ENCODE measurements around the gene GCC2.
"Not testable (repeated sequence)": the region's sequence is repeated elsewhere in the genome, so short reads cannot be mapped to it uniquely, and the experiment has no call there.

GCC2 gene

DNA sequence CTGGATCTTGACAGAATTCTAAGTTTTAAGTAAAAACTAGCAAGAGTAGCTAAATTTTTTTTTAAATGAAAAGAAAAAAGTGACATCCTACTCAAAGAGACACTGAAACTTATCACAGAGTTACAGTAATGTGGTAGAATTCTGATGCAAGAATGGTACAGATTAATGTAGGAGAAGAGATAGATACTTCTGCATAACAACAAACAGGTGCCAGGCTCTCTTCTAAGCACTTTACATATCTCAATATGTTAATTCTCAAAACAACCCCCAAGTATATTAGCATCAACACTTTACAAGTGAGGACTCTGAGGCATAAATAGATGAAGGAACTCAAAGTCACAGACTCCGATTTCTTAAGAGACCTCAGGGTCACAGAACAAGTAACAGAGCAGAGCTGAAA is 28.1 kb downstream of the GCC2 start:
- DNase-seq (ENCODE audit: low read depth) = no peak
- no peak overlapping the region for H3K4me3 ChIP-seq (ENCODE audit: control insufficient read depth, low read depth, low read length)
- TF ChIP-seq, protein P1, sequence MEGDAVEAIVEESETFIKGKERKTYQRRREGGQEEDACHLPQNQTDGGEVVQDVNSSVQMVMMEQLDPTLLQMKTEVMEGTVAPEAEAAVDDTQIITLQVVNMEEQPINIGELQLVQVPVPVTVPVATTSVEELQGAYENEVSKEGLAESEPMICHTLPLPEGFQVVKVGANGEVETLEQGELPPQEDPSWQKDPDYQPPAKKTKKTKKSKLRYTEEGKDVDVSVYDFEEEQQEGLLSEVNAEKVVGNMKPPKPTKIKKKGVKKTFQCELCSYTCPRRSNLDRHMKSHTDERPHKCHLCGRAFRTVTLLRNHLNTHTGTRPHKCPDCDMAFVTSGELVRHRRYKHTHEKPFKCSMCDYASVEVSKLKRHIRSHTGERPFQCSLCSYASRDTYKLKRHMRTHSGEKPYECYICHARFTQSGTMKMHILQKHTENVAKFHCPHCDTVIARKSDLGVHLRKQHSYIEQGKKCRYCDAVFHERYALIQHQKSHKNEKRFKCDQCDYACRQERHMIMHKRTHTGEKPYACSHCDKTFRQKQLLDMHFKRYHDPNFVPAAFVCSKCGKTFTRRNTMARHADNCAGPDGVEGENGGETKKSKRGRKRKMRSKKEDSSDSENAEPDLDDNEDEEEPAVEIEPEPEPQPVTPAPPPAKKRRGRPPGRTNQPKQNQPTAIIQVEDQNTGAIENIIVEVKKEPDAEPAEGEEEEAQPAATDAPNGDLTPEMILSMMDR (IDR thresholded peaks at IDR 0.05; ENCODE audit: control insufficient read depth, insufficient read depth, low read depth, low read length, missing control alignments) = no peak

DNA sequence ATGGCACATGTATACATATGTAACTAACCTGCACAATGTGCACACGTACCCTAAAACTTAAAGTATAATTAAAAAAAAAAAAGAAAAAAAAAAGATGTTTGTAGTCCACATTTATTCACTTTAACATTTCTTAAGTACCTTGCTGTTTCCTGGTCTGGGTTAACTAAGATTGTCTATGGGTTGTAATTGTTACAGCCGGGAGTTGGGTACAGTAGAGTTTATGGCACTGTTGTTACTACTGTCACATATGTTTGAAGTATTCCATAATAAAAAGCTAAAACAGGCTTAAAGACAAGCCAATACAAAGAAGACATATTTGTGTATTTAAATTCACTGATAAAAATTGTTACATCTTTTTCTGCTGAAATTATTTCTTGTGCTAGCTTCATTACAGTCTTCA is 36.2 kb downstream of the GCC2 start:
- DNase-seq (ENCODE audit: low read depth) = no peak
- no peak overlapping the region for H3K4me3 ChIP-seq (ENCODE audit: control insufficient read depth, low read depth, low read length)
- TF ChIP-seq, protein P1 (IDR thresholded peaks at IDR 0.05; ENCODE audit: control insufficient read depth, insufficient read depth, low read depth, low read length, missing control alignments) = no peak

DNA sequence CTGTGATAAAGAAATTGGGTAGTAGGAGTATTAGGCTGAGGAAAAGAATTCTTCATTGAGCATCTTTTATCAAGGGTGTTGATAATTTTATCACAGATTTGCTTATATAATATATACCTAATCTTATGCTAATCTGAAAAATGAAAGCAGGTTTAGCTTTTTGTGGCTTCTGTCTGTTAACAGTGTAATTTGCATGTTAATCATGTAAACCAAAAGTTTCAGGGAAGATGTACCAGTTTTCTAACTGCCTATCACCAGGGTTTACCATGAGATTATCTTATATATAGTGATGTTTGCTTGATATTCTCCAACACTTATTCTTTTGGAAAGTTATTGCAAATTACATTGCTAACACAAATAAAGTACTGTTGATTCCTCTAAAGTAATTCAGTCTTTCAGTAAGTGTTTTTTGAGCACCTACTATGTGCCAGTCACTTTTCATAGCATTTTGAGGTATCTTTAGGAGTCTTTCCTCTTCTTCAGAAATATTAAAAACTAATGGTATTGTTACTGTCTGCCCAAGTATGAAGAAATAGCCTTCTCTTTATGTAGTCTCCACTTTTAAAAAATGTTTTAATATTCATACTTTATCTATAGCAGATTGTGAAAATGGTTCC is 41.6 kb downstream of the GCC2 start:
- DNase-seq (ENCODE audit: low read depth) = no peak
- no peak overlapping the region for H3K4me3 ChIP-seq (ENCODE audit: control insufficient read depth, low read depth, low read length)
- TF ChIP-seq, protein P1 (IDR thresholded peaks at IDR 0.05; ENCODE audit: control insufficient read depth, insufficient read depth, low read depth, low read length, missing control alignments) = no peak

DNA sequence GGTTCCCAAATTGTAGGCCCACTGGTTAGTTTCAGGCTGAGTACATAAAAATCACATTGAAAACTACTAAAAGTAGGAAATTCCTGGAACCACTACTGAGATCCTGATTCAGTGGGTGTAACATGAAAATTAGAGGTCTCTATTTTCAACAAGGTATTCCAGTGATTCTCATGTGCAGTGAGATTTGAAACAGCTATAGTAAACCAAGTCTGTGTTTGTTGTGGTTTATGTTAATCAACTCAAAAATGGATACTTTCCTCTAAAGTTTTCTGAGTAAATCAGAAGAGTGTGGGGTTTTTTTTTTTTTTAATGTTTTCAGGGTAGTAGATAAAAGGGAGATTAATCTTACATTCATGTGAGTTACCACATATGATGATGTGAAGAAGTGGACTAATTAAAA is 42.8 kb downstream of the GCC2 start:
- DNase-seq (ENCODE audit: low read depth) = no peak
- H3K4me3 ChIP-seq (ENCODE audit: control insufficient read depth, low read depth, low read length) = no peak overlapping the region
- TF ChIP-seq, protein P1 (IDR thresholded peaks at IDR 0.05; ENCODE audit: control insufficient read depth, insufficient read depth, low read depth, low read length, missing control alignments) = no peak

DNA sequence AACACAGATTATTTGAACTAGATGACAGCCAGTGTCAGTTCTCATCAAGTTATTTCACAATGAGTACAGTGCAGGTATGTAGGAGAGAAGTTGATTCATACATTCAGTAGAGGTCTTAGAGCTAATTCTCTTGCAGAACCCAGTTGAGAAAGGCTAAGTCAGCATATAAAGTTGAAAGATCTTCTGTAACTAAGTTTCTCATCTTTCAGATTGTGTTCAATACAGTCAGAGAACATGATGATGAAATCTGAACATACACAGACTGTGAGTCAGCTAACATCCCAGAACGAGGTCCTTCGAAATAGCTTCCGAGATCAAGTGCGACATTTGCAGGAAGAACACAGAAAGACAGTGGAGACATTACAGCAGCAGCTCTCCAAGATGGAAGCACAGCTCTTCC is 43.4 kb downstream of the GCC2 start:
- TF ChIP-seq, protein P1 (IDR thresholded peaks at IDR 0.05; ENCODE audit: control insufficient read depth, insufficient read depth, low read depth, low read length, missing control alignments) = no peak
- H3K4me3 ChIP-seq (ENCODE audit: control insufficient read depth, low read depth, low read length) = no peak overlapping the region
- DNase-seq (ENCODE audit: low read depth) = peak; percentile 76

DNA sequence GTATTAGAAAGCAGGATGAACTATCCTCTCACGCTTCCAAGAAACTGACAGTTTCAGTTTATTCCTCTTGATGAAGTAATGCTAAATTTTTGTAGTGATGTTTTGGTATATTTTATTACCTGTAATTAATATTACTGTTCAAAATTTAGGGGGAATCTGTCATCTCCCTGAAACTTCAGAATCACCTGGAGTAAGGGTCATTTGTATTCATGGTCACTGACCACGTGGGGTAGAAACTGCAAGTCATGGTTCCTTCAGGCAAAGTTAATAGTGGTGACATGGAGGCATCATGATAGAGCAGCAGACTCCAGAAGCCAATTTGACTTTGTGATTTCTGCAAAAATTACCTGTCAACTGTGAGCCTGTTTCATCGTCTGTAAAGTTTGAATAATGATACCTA is 47.2 kb downstream of the GCC2 start:
- DNase-seq (ENCODE audit: low read depth); H3K4me3 ChIP-seq (ENCODE audit: control insufficient read depth, low read depth, low read length): not testable (repeated sequence)

DNA sequence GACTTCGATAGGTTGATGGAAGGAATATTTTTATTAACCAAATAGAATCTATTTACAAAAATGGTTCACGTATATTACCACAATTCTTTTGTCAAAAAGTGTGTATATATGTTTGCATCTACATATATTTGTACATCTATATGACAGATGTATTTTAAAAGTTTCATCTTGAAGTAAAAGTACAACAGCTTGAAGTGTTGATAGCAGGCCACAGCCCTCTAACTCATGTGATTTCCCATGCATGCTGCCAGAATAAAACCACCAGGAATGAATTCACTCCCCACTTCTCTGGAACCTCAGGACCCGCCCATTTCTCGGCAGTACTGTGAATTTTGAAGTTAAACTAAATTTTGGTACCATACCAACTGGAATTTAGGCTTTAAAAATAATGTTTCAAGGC is 58.6 kb downstream of the GCC2 start:
- not testable (repeated sequence) for H3K4me3 ChIP-seq (ENCODE audit: control insufficient read depth, low read depth, low read length); DNase-seq (ENCODE audit: low read depth)

DNA sequence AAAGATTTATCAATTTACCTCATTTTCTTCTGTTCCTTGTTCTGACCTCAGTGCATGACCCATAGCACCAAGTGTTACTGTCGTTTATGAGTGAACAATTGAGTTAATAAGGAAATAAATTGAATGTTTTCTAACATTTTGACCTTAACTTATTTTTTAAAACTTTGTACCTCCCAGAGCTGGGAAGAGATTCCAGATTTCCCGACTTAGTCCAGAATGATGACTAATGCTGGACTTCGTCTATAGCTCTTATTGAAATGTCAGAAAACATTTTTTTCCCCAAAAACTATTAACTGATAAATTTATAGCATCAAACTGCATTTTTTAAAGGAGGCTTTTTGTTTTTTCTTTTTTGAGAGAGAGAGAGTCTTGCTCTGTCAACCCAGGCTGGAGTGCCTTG is 63.4 kb downstream of the GCC2 start:
- not testable (repeated sequence) for H3K4me3 ChIP-seq (ENCODE audit: control insufficient read depth, low read depth, low read length); DNase-seq (ENCODE audit: low read depth)

DNA sequence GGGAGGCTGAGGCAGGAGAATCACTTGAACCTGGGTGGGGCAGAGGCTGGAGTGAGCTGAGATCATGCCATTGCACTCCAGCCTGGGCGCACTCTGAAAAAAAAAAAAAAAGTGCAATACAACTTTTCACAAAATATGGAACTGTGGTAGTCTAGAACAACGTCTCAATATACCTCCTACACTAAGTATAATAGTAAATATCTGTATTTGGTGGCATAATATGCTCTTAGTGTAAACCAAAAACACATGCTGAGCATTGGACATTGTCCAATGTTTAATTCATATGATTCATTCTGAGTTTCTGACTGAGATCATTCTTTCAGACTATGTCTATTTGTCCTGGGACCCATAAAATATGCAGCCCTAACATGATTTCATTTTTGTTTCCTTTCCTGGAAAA is 65.5 kb downstream of the GCC2 start:
- not testable (repeated sequence) for H3K4me3 ChIP-seq (ENCODE audit: control insufficient read depth, low read depth, low read length); DNase-seq (ENCODE audit: low read depth)

DNA sequence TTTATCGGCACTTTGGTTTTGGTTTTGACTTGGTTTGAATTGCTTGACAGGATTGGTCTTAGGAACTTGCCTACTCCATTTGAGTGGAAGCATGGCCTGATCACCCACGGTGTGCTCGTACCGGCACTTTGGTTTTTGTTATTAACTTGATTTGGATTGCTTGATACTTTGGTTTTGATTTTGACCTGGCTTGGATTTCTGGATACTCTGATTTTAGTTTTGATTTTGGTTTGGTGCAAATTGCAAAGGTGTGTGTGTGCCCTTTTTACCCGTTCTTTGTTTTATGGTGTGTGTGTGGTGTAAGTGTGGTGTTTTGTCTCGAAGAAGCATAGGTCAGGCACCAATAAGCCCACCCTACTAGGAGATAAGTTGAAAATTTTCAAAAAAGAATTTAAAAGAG is 75.7 kb downstream of the GCC2 start:
- not testable (repeated sequence) for H3K4me3 ChIP-seq (ENCODE audit: control insufficient read depth, low read depth, low read length); DNase-seq (ENCODE audit: low read depth)

DNA sequence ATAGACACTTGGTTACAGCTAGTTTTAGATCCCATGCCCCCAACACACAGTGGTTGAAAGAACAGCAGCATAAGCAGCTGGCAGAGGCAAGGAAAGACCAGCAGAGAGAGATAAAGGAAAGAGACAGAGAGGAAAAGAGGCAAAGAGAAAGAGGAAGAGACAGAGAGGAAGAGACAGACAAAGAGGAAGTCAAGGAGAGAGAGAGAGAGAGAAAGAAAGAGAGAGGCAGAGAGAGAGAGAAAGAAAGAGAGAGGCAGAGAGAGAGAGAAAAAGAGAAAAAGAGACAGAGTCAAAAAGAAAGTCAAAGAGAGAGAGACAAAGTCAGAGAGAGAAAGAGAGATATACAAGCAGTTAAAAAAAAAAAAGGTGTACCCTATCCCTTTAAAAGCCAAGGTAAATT is 76.3 kb downstream of the GCC2 start:
- H3K4me3 ChIP-seq (ENCODE audit: control insufficient read depth, low read depth, low read length); DNase-seq (ENCODE audit: low read depth): not testable (repeated sequence)

All from AG09309 (cell line).